ENCODE results near the gene CCDC87.
"Not testable (repeated sequence)": the region's sequence is repeated elsewhere in the genome, so short reads cannot be mapped to it uniquely, and the experiment has no call there.

The CCDC87 gene

DNA sequence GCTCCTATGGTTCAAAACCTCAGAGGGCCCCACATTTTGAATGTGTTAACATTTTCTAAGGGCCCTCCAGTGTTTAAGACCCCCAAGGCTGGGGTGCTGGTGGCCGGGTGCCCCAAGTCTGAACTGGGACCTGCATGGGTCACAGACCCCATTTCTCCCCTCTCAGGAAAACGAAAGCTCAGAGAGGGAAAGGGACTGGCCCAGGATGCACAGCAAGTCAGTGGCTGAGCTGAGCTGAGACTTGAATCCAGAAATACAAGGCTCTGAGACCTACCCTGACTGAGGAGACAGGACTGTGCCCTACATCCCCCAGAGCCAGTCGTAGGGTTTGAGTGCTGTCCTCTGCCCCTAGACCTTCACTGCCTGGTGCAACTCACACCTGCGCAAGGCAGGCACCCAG lies 42.0 kb downstream of the CCDC87 start:
- no peaks in the 10 kb centered on the region; the same call in 1 of the 2 replicates for H3K27me3 ChIP-seq (ENCODE audit: control insufficient read depth, insufficient read depth, low read length)
- H3K9me3 ChIP-seq (ENCODE audit: control insufficient read depth, insufficient read depth, low read length), result no peaks in the 10 kb centered on the region
- H3K9ac ChIP-seq (ENCODE audit: low read depth, low read length), result no peak overlapping the region
- peaks cover 9% of the 10 kb centered on the region; the same call in 1 of the 2 replicates for H3K4me1 ChIP-seq (ENCODE audit: control insufficient read depth, insufficient read depth, low read length)
- no peak overlapping the region for H3K4me3 ChIP-seq (ENCODE audit: low read depth, low read length)
- H3K36me3 ChIP-seq (ENCODE audit: control insufficient read depth, insufficient read depth, low read length), result no peaks in the 10 kb centered on the region; the same call in 1 of the 2 replicates
- no peak overlapping the region for H3K27ac ChIP-seq (ENCODE audit: low read depth, low read length)

DNA sequence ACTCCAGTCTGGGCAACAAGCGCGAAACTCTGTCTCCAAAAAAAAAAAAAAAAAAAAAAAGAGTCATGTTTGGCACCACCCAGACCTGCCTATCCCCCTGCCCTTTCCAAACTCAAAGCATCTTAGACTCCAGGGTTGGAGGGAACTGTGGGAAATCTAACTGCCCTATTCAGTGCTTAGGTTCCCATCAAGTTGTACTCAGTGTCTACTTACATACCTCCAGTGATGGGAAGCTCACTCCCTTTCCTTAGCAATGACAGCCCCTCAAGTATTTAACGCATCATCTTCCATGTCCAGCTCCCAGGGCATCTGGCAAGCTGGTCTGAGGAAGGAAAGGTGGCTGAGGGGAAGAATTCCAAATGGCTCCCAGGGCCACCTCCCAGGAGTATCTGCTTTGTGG lies 43.2 kb downstream of the CCDC87 start:
- Histone ChIP-seq H3K27me3 (ENCODE audit: control insufficient read depth, insufficient read depth, low read length) (no peaks in the 10 kb centered on the region; the same call in 1 of the 2 replicates), H3K27ac (ENCODE audit: low read depth, low read length) (no peak overlapping the region), H3K9ac (ENCODE audit: low read depth, low read length) (no peak overlapping the region), H3K4me3 (ENCODE audit: low read depth, low read length) (no peak overlapping the region), H3K4me1 (ENCODE audit: control insufficient read depth, insufficient read depth, low read length) (peaks cover 12% of the 10 kb centered on the region; the same call in 1 of the 2 replicates), H3K9me3 (ENCODE audit: control insufficient read depth, insufficient read depth, low read length) (no peaks in the 10 kb centered on the region), H3K36me3 (ENCODE audit: control insufficient read depth, insufficient read depth, low read length) (no peaks in the 10 kb centered on the region)

- H3K36me3 ChIP-seq (ENCODE audit: control insufficient read depth, insufficient read depth, low read length), result no peaks in the 10 kb centered on the region
- peaks cover 12% of the 10 kb centered on the region; the same call in 1 of the 2 replicates for H3K4me1 ChIP-seq (ENCODE audit: control insufficient read depth, insufficient read depth, low read length)
- H3K27ac ChIP-seq (ENCODE audit: low read depth, low read length), result no peak overlapping the region
- H3K4me3 ChIP-seq (ENCODE audit: low read depth, low read length), result no peak overlapping the region
- H3K27me3 ChIP-seq (ENCODE audit: control insufficient read depth, insufficient read depth, low read length), result no peaks in the 10 kb centered on the region; the same call in 1 of the 2 replicates
- no peaks in the 10 kb centered on the region for H3K9me3 ChIP-seq (ENCODE audit: control insufficient read depth, insufficient read depth, low read length)
- H3K9ac ChIP-seq (ENCODE audit: low read depth, low read length), result no peak overlapping the region
Observed at GRCh38 chr11:66548774-66549630, 43.9 kb downstream of the CCDC87 start.

GRCh38 chr11:66548041-66548440 lies 44.8 kb downstream of the CCDC87 start:
- H3K4me3 ChIP-seq (ENCODE audit: low read depth, low read length), result peak overlapping the region; percentile 71; the same call in 1 of the 2 replicates
- H3K27ac ChIP-seq (ENCODE audit: low read depth, low read length), result no peak overlapping the region
- H3K36me3 ChIP-seq (ENCODE audit: control insufficient read depth, insufficient read depth, low read length), result no peaks in the 10 kb centered on the region
- H3K4me1 ChIP-seq (ENCODE audit: control insufficient read depth, insufficient read depth, low read length), result peaks cover 18% of the 10 kb centered on the region; the same call in 1 of the 2 replicates
- no peak overlapping the region for H3K9ac ChIP-seq (ENCODE audit: low read depth, low read length)
- no peaks in the 10 kb centered on the region; the same call in 1 of the 2 replicates for H3K27me3 ChIP-seq (ENCODE audit: control insufficient read depth, insufficient read depth, low read length)
- no peaks in the 10 kb centered on the region for H3K9me3 ChIP-seq (ENCODE audit: control insufficient read depth, insufficient read depth, low read length)

DNA sequence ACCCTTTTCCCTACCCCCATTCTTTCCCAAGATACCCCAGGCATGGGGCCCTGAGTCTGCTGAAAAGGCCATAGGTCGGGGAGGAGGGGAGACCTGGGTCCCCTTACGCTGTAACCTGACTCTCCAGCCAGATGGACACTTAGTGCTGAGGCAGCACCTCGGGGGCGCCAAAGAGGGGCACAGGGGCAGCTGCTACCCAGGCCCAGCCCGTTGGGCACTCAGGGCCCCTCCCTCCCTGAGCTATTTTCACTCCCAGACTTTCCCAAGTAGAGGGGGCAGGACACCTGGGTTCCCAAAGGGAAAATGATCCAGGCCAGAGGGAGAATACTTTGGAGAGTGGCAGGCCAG lies 45.2 kb downstream of the CCDC87 start:
- Histone ChIP-seq H3K9ac (ENCODE audit: low read depth, low read length) (no peak overlapping the region), H3K36me3 (ENCODE audit: control insufficient read depth, insufficient read depth, low read length) (no peaks in the 10 kb centered on the region), H3K4me1 (ENCODE audit: control insufficient read depth, insufficient read depth, low read length) (peaks cover 18% of the 10 kb centered on the region; the same call in 1 of the 2 replicates), H3K9me3 (ENCODE audit: control insufficient read depth, insufficient read depth, low read length) (no peaks in the 10 kb centered on the region), H3K27me3 (ENCODE audit: control insufficient read depth, insufficient read depth, low read length) (no peaks in the 10 kb centered on the region; the same call in 1 of the 2 replicates), H3K27ac (ENCODE audit: low read depth, low read length) (no peak overlapping the region), H3K4me3 (ENCODE audit: low read depth, low read length) (peak overlapping the region; percentile 71; the same call in 1 of the 2 replicates)

GRCh38 chr11:66546966-66547661 lies 45.7 kb downstream of the CCDC87 start:
- Histone ChIP-seq H3K27ac (ENCODE audit: low read depth, low read length) (peak overlapping the region; percentile 29), H3K9me3 (ENCODE audit: control insufficient read depth, insufficient read depth, low read length) (no peaks in the 10 kb centered on the region), H3K4me1 (ENCODE audit: control insufficient read depth, insufficient read depth, low read length) (peaks cover 18% of the 10 kb centered on the region; the same call in 1 of the 2 replicates), H3K27me3 (ENCODE audit: control insufficient read depth, insufficient read depth, low read length) (no peaks in the 10 kb centered on the region; the same call in 1 of the 2 replicates), H3K4me3 (ENCODE audit: low read depth, low read length) (peak overlapping the region; percentile 71), H3K9ac (ENCODE audit: low read depth, low read length) (no peak overlapping the region), H3K36me3 (ENCODE audit: control insufficient read depth, insufficient read depth, low read length) (no peaks in the 10 kb centered on the region)

GRCh38 chr11:66546368-66546965 lies 46.4 kb downstream of the CCDC87 start, which contains the start of gene ACTN3:
Gene ACTN3, plus strand, starts transcription at chr11:66546903. Its CDS starts 35 bp downstream, at chr11:66546938.
- Histone ChIP-seq H3K9me3 (ENCODE audit: control insufficient read depth, insufficient read depth, low read length) (no peaks in the 10 kb centered on the region), H3K9ac (ENCODE audit: low read depth, low read length) (peak within 1 kb of the TSS; percentile 39), H3K36me3 (ENCODE audit: control insufficient read depth, insufficient read depth, low read length) (no peaks in the 10 kb centered on the region; the same call in 1 of the 2 replicates), H3K27ac (ENCODE audit: low read depth, low read length) (peak within 1 kb of the TSS; percentile 59), H3K4me3 (ENCODE audit: low read depth, low read length) (peak within 1 kb of the TSS; percentile 71), H3K4me1 (ENCODE audit: control insufficient read depth, insufficient read depth, low read length) (peaks cover 18% of the 10 kb centered on the region; the same call in 1 of the 2 replicates), H3K27me3 (ENCODE audit: control insufficient read depth, insufficient read depth, low read length) (no peaks in the 10 kb centered on the region; the same call in 1 of the 2 replicates)

GRCh38 chr11:66545701-66546367 lies 47.0 kb downstream of the CCDC87 start, which contains the start of gene ZDHHC24:
Gene ZDHHC24, minus strand, starts transcription at chr11:66546048. Its CDS starts 45 bp downstream, at chr11:66546003.
- Histone ChIP-seq H3K36me3 (ENCODE audit: control insufficient read depth, insufficient read depth, low read length) (no peaks in the 10 kb centered on the region; the same call in 1 of the 2 replicates), H3K9me3 (ENCODE audit: control insufficient read depth, insufficient read depth, low read length) (no peaks in the 10 kb centered on the region), H3K27ac (ENCODE audit: low read depth, low read length) (peak within 1 kb of the TSS; percentile 59), H3K4me1 (ENCODE audit: control insufficient read depth, insufficient read depth, low read length) (peaks cover 18% of the 10 kb centered on the region; the same call in 1 of the 2 replicates), H3K4me3 (ENCODE audit: low read depth, low read length) (peak within 1 kb of the TSS; percentile 71), H3K27me3 (ENCODE audit: control insufficient read depth, insufficient read depth, low read length) (no peaks in the 10 kb centered on the region; the same call in 1 of the 2 replicates), H3K9ac (ENCODE audit: low read depth, low read length) (peak within 1 kb of the TSS; percentile 39)

DNA sequence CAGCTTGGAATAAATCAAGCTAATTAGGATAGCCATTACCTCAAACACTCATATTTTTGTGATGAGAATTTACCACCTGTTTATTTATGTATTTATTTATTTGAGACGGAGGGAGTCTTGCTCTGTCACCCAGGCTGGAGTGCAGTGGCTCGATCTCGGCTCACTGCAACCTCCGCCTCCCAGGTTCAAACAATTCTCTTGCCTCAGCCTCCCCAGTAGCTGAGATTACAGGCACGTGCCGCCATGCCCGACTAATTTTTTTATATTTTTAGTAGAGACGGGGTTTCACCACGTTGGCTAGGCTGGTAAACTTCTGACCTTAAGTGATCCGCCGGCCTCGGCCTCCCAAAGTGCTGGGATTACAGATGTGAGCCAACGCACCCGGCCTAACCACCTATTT lies 47.9 kb downstream of the CCDC87 start:
- H3K4me1 ChIP-seq (ENCODE audit: control insufficient read depth, insufficient read depth, low read length), result peaks cover 18% of the 10 kb centered on the region; the same call in 1 of the 2 replicates
- not testable (repeated sequence) for H3K27ac ChIP-seq (ENCODE audit: low read depth, low read length); H3K9me3 ChIP-seq (ENCODE audit: control insufficient read depth, insufficient read depth, low read length); H3K27me3 ChIP-seq (ENCODE audit: control insufficient read depth, insufficient read depth, low read length); H3K36me3 ChIP-seq (ENCODE audit: control insufficient read depth, insufficient read depth, low read length)
- 0 out of 2 replicates have a peak overlapping the region, but pooled peaks have one; percentile 39 for H3K9ac ChIP-seq (ENCODE audit: low read depth, low read length)
- H3K4me3 ChIP-seq (ENCODE audit: low read depth, low read length), result peak overlapping the region; percentile 71; the same call in 1 of the 2 replicates
